ENCODE data around the gene SUFU. TPM values are rescaled to one million over a fixed set of nuclear protein-coding genes. Genes with fewer than 3 reads are reported as not detected.

Gene SUFU
- total and polyA plus RNA-seq, 5 experiments from 2014 or later = 2.3 to 14.3 (median 7.4) TPM

GRCh38 chr10:102629661-102630614 lies 126.2 kb downstream of the SUFU start:
- Mint-ChIP-seq H3K9me3 (no peaks in the 10 kb centered on the region), H3K27ac (peak overlapping the region in 6 of 10 donors; percentile 43 to 77 (median 54)), H3K27me3 (no peaks in the 10 kb centered on the region), H3K4me3 (no peak overlapping the region), H3K4me1 (peaks cover 23 to 42% (median 36%) of the 10 kb centered on the region in 4 donors), H3K36me3 (peaks cover 0 to 2% (median 0%) of the 10 kb centered on the region in 3 donors)
- no peak for ATAC-seq
- POLR2A ChIA-PET = interaction anchor here (0.9 kb wide), 1 partner anchor 16 kb away, joined by 3 read pairs; no protein-coding TSS in a partner anchor
- no peak for DNase-seq

DNA sequence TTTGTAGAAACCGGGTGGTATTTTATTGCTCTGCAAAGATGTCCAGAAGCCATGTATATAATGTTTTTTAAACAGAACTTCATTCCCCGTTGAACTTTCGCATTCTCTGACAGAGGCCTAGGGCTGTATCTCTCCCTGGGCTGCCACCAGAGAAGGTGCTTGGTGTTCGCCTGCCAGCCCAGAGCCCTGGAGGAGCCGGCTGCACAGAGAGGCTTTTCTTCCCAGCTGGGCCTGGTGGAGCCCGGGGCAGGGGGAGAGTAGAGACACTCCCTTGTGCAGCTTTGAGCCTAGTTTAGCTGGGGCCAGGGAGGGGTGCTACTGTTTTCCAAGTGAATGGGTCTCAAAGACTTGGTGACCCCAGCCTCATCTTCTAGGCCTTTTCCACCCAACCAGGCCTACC lies 126.9 kb downstream of the SUFU start:
- POLR2A ChIA-PET = interaction anchor here (0.9 kb wide), 1 partner anchor 15 kb away, joined by 3 read pairs; no protein-coding TSS in a partner anchor
- Mint-ChIP-seq H3K4me3 (no peak overlapping the region), H3K27ac (peak overlapping the region in 6 of 10 donors; percentile 48 to 92 (median 71)), H3K27me3 (no peaks in the 10 kb centered on the region), H3K4me1 (peaks cover 31 to 48% (median 43%) of the 10 kb centered on the region in 4 donors), H3K9me3 (no peaks in the 10 kb centered on the region), H3K36me3 (peaks cover 0 to 2% (median 0%) of the 10 kb centered on the region in 3 donors)
- ATAC-seq = no peak
- no peak for DNase-seq

DNA sequence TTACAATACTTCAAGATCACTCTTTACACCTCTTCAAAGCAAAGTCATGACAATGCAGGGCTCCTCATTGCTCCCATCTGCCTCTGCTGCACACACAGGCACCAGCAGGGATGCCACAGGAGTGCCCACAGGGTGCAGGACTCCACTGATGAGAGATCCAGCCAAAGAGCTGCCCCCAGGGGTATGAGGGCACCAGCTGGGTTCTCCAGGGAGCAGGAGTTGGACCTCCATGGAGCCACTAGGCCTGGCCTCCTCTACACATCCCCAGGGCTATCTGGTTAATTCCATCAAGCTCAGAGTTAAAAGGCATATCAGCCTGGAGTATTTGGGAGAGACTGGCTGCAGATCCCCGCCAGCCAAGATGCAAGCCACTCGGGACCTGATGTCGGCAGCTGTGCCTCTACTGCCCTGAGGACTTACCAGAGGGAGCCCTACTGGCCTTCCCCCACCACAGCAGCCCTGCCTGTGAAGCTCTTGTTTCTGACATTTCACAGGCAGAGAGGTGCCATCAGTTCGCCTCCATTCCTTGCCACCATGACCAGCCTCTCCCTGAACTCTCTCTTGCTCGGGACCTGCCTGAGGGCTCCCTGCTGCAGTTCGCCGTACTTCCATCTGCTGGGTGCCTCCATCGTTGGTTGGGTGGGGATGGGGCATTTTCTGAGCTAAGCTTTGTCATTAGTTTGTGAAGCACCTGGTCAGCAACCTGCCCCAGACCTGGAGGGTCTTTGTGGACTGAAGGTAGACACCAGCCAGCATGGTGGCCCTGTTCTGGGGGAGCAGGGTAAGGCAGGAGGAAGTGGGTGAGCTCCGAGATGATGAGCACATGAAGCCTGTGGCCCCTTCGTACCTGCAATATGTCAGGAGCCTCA lies 128.0 kb downstream of the SUFU start:
- H3K9me3 Mint-ChIP-seq = no peaks in the 10 kb centered on the region
- DNase-seq = peak in 1 of 10 donors; percentile 53
- H3K4me3 Mint-ChIP-seq = peak overlapping the region in 2 of 10 donors; percentile 18 to 22
- peaks cover 0 to 2% (median 0%) of the 10 kb centered on the region in 3 donors for H3K36me3 Mint-ChIP-seq
- peak overlapping the region; percentile 1 to 96 (median 80) for H3K27ac Mint-ChIP-seq
- no peak for ATAC-seq
- H3K27me3 Mint-ChIP-seq = no peaks in the 10 kb centered on the region
- peaks cover 33 to 59% (median 50%) of the 10 kb centered on the region in 4 donors for H3K4me1 Mint-ChIP-seq
- POLR2A ChIA-PET = interaction anchor here (2.1 kb wide), 1 partner anchor 14 kb away, joined by 18 read pairs; the partner anchor contains the start of gene TRIM8

- Mint-ChIP-seq H3K27ac (peak overlapping the region; percentile 9 to 96 (median 84)), H3K27me3 (no peaks in the 10 kb centered on the region)
- ATAC-seq = peak; percentile 11 to 24
Measured at GRCh38 chr10:102632394-102633111, 128.8 kb downstream of the SUFU start.

GRCh38 chr10:102633287-102633686 lies 129.5 kb downstream of the SUFU start:
- Mint-ChIP-seq H3K4me1 (peaks cover 34 to 62% (median 53%) of the 10 kb centered on the region in 4 donors), H3K27ac (peak overlapping the region; percentile 9 to 96 (median 86)), H3K9me3 (no peaks in the 10 kb centered on the region), H3K27me3 (no peaks in the 10 kb centered on the region), H3K36me3 (peaks cover 0 to 2% (median 0%) of the 10 kb centered on the region in 3 donors), H3K4me3 (peak overlapping the region in 8 of 10 donors; percentile 18 to 66 (median 49))
- POLR2A ChIA-PET = interaction anchor here (2.1 kb wide), 1 partner anchor 12 kb away, joined by 18 read pairs; the partner anchor contains the start of gene TRIM8
- ATAC-seq (peak; percentile 31), DNase-seq (peak in 1 of 10 donors; percentile 56)

More at GRCh38 chr10:102632394-102633111, 128.8 kb downstream of the SUFU start:
- Mint-ChIP-seq H3K36me3 (peaks cover 0 to 2% (median 0%) of the 10 kb centered on the region in 3 donors), H3K9me3 (no peaks in the 10 kb centered on the region), H3K4me3 (peak overlapping the region in 7 of 10 donors; percentile 6 to 64 (median 32)), H3K4me1 (peaks cover 34 to 62% (median 53%) of the 10 kb centered on the region in 4 donors)
- peak in 1 of 10 donors; percentile 42 for DNase-seq
- POLR2A ChIA-PET = interaction anchor here (2.1 kb wide), 1 partner anchor 13 kb away, joined by 18 read pairs; the partner anchor contains the start of gene TRIM8

- Mint-ChIP-seq H3K27me3 (no peaks in the 10 kb centered on the region), H3K27ac (peak overlapping the region; percentile 9 to 96 (median 80)), H3K36me3 (peaks cover 0 to 2% (median 0%) of the 10 kb centered on the region in 3 donors), H3K9me3 (no peaks in the 10 kb centered on the region), H3K4me3 (peak overlapping the region in 7 of 10 donors; percentile 18 to 50 (median 38)), H3K4me1 (peaks cover 34 to 62% (median 53%) of the 10 kb centered on the region in 4 donors)
- DNase-seq (peak in 1 of 10 donors; percentile 42), ATAC-seq (no peak)
- POLR2A ChIA-PET = no interaction called here
Measured at GRCh38 chr10:102633848-102634247, 130.1 kb downstream of the SUFU start.

DNA sequence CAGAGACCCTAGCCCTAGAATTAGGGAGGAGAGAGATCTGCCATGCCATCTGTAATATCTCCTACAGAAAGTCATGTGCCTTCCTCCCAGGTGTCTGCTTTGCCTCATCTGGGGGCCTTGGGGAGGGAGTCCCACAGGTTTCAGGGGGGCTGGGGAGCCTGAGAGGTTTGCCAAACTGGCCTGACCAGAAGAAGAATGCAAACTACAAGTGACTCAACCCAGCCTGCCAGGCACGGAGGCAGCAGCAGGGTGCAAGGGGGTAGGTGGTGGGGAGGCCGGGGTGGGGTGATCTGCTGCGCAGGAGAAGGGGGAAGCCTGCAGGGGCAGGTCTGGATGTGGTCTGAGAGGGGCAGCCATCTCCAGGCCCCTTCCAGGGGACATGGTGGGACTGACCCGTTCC lies 130.9 kb downstream of the SUFU start:
- H3K27ac Mint-ChIP-seq = peak overlapping the region in 9 of 10 donors; percentile 36 to 92 (median 84)
- H3K9me3 Mint-ChIP-seq = no peaks in the 10 kb centered on the region
- ATAC-seq (no peak), DNase-seq (peak in 1 of 10 donors; percentile 36)
- H3K4me1 Mint-ChIP-seq = peaks cover 36 to 62% (median 53%) of the 10 kb centered on the region in 4 donors
- peak overlapping the region in 6 of 10 donors; percentile 10 to 62 (median 35) for H3K4me3 Mint-ChIP-seq
- peaks cover 0 to 2% (median 0%) of the 10 kb centered on the region in 3 donors for H3K36me3 Mint-ChIP-seq
- POLR2A ChIA-PET = interaction anchor here (1.8 kb wide), 1 partner anchor 11 kb away, joined by 23 read pairs; the partner anchor contains the start of gene TRIM8
- H3K27me3 Mint-ChIP-seq = no peaks in the 10 kb centered on the region

- peak overlapping the region in 9 of 10 donors; percentile 27 to 74 (median 62) for H3K4me3 Mint-ChIP-seq
- POLR2A ChIA-PET = interaction anchor here (0.7 to 1.8 kb wide), 3 partner anchors 10 to 79 kb away, joined by 4 to 23 read pairs (median 4); partner anchors contain the start of genes ARL3, SFXN2 and TRIM8
- H3K4me1 Mint-ChIP-seq = peaks cover 36 to 61% (median 53%) of the 10 kb centered on the region in 4 donors
- DNase-seq (peak in 6 of 10 donors; percentile 25 to 58 (median 41)), ATAC-seq (peak; percentile 84 to 89)
- peaks cover 0 to 2% (median 0%) of the 10 kb centered on the region in 3 donors for H3K36me3 Mint-ChIP-seq
- no peaks in the 10 kb centered on the region for H3K27me3 Mint-ChIP-seq
- peak overlapping the region; percentile 43 to 89 (median 62) for H3K27ac Mint-ChIP-seq
- no peaks in the 10 kb centered on the region for H3K9me3 Mint-ChIP-seq
Measured at GRCh38 chr10:102635377-102635776, 131.6 kb downstream of the SUFU start.

- Mint-ChIP-seq H3K4me1 (peaks cover 21 to 32% (median 25%) of the 10 kb centered on the region in 4 donors), H3K27ac (peak overlapping the region in 1 of 10 donors; percentile 48), H3K27me3 (no peaks in the 10 kb centered on the region), H3K4me3 (no peak overlapping the region), H3K36me3 (no peaks in the 10 kb centered on the region), H3K9me3 (no peaks in the 10 kb centered on the region)
- DNase-seq (no peak), ATAC-seq (no peak)
- POLR2A ChIA-PET = interaction anchor here (1.1 kb wide), 1 partner anchor 35 kb away, joined by 3 read pairs; no protein-coding TSS in a partner anchor
Measured at GRCh38 chr10:102639537-102639936, 135.8 kb downstream of the SUFU start.

GRCh38 chr10:102641402-102641801 lies 137.6 kb downstream of the SUFU start:
- peaks cover 15 to 17% (median 16%) of the 10 kb centered on the region in 4 donors for H3K4me1 Mint-ChIP-seq
- H3K27ac Mint-ChIP-seq = peak overlapping the region; percentile 87 to 98 (median 96)
- POLR2A ChIA-PET = interaction anchor here (0.9 to 1.8 kb wide), 11 partner anchors 15 to 823 kb away, joined by 3 to 26 read pairs (median 5); partner anchors contain the start of genes ACTR1A, ARL3, NFKB2 and OGA
- H3K27me3 Mint-ChIP-seq = no peaks in the 10 kb centered on the region
- ATAC-seq = no peak
- no peak for DNase-seq
- H3K9me3 Mint-ChIP-seq = no peaks in the 10 kb centered on the region
- no peaks in the 10 kb centered on the region for H3K36me3 Mint-ChIP-seq
- H3K4me3 Mint-ChIP-seq = peak overlapping the region; percentile 81 to 98 (median 92)
